PC-3 (cell line): ENCODE measurements around the gene KRTAP29-1. TPM values are rescaled to one million over a fixed set of nuclear protein-coding genes. Genes with fewer than 3 reads are reported as not detected.
"Not testable (repeated sequence)": the region's sequence is repeated elsewhere in the genome, so short reads cannot be mapped to it uniquely, and the experiment has no call there.

ENCODE experiments used
- ATAC-seq: fragments of 200-7000 bp; cut with Tn5 transposase; 2 replicates; pipeline ENCODE4 v1.9.1; 2020; ENCODE audit warnings: mild to moderate bottlenecking, moderate library complexity
- BruUV-seq: library from RNA; stranded (reverse); fragments of 400-500 nt; replicated peaks from 2 replicates; lab custom pipeline; 2021; lab: Mats Ljungman, UMichigan
- CTCF ChIA-PET: fragments of 300-600 bp; sonication (Branson Sonifier 250); formaldehyde crosslinking; loops from one replicate; lab custom pipeline; 2022; ENCODE audit warnings: antibody characterized with exemption; lab: Charles Lee
- POLR2A ChIA-PET: fragments of 300-600 bp; sonication (Branson Sonifier 250); formaldehyde crosslinking; loops from one replicate; lab custom pipeline; 2022; ENCODE audit warnings: antibody characterized with exemption; ENCODE audit not compliant: unreplicated experiment; lab: Charles Lee
- DNase-seq: peaks from one replicate; pipeline ENCODE4 v3.0.0-alpha.2; 2015
- H2AFZ ChIP-seq: fragments of 300-600 bp; sonication (generic); 2 replicates; pipeline ENCODE4 v1.6.0; 2016; ENCODE audit warnings: antibody characterized with exemption, low read length
- H3F3A ChIP-seq: fragments of 300-600 bp; sonication (generic); one replicate; pipeline ENCODE4 v1.6.0; 2017; ENCODE audit warnings: antibody characterized with exemption, low read length, control low read depth, mild to moderate bottlenecking; ENCODE audit not compliant: unreplicated experiment
- H3K27ac ChIP-seq: fragments of 300-600 bp; sonication (generic); 2 replicates; pipeline ENCODE4 v1.5.1; 2016; ENCODE audit warnings: mild to moderate bottlenecking, low read length
- H3K27me3 ChIP-seq: fragments of 300-600 bp; sonication (generic); 2 replicates; pipeline ENCODE4 v1.6.1; 2016; ENCODE audit warnings: low read length, mixed read lengths
- H3K36me3 ChIP-seq: fragments of 300-600 bp; sonication (generic); 2 replicates; pipeline ENCODE4 v1.6.1; 2016; ENCODE audit warnings: low read depth, mixed run types, low read length, mixed read lengths
- H3K4me1 ChIP-seq: fragments of 300-600 bp; sonication (generic); 2 replicates; pipeline ENCODE4 v1.5.1; 2016; ENCODE audit warnings: low read length; ENCODE audit not compliant: insufficient read depth
- H3K4me2 ChIP-seq: fragments of 300-600 bp; sonication (generic); 2 replicates; pipeline ENCODE4 v1.6.0; 2016; ENCODE audit warnings: low read length
- H3K4me3 ChIP-seq: fragments of 300-600 bp; sonication (generic); 2 replicates; pipeline ENCODE4 v1.5.1; 2016; ENCODE audit warnings: mild to moderate bottlenecking, low read length, mixed read lengths
- H3K79me2 ChIP-seq: fragments of 300-600 bp; sonication (generic); 2 replicates; pipeline ENCODE4 v1.6.1; 2017; ENCODE audit warnings: low read length, mixed read lengths
- H3K9ac ChIP-seq: fragments of 300-600 bp; sonication (generic); 2 replicates; pipeline ENCODE4 v1.6.0; 2016; ENCODE audit warnings: mild to moderate bottlenecking, low read length
- H3K9me2 ChIP-seq: fragments of 300-600 bp; sonication (generic); replicated peaks from 2 replicates; pipeline ENCODE4 v1.6.1; 2016; ENCODE audit warnings: mixed run types, low read length, mixed read lengths
- H3K9me3 ChIP-seq: fragments of 300-600 bp; sonication (generic); 2 replicates; pipeline ENCODE4 v1.6.1; 2016; ENCODE audit warnings: low read length, mixed read lengths
- H4K20me1 ChIP-seq: fragments of 300-600 bp; sonication (generic); 2 replicates; pipeline ENCODE4 v1.6.1; 2016; ENCODE audit warnings: low read length, mixed read lengths
- EZH2 ChIP-seq: fragments of 300-600 bp; sonication (generic); IDR thresholded peaks from one replicate; pipeline ENCODE4 v1.6.1; 2017; ENCODE audit warnings: antibody characterized with exemption, mild to moderate bottlenecking, low read length; ENCODE audit not compliant: unreplicated experiment
- EZH2phosphoT487 ChIP-seq: fragments of 300-600 bp; sonication (generic); IDR thresholded peaks from 2 replicates; pipeline ENCODE4 v1.6.1; 2018; ENCODE audit warnings: mild to moderate bottlenecking, antibody characterized with exemption, low read length, borderline replicate concordance
- intact Hi-C: fragments of 100-400 bp; cut with micrococcal nuclease; formaldehyde crosslinking; loops from 2 replicates; pipeline ENCODE4 v1.9.0; 2023
- total RNA-seq: library from RNA; depleted of rRNA; stranded (reverse); fragments of >200 nt; gene quantifications from 2 replicates; pipeline ENCODE4 v1.2.3, GENCODE V29; 2014
- TF ChIP-seq, protein P1 (sequence below): fragments of 300-600 bp; sonication (generic); conservative IDR thresholded peaks from 2 replicates; pipeline ENCODE4 v1.5.1; 2017; ENCODE audit warnings: antibody characterized with exemption, low read depth, mild to moderate bottlenecking, low read length

KRTAP29-1 gene
- total RNA-seq, 1 experiment from 2014 or later: not detected

DNA sequence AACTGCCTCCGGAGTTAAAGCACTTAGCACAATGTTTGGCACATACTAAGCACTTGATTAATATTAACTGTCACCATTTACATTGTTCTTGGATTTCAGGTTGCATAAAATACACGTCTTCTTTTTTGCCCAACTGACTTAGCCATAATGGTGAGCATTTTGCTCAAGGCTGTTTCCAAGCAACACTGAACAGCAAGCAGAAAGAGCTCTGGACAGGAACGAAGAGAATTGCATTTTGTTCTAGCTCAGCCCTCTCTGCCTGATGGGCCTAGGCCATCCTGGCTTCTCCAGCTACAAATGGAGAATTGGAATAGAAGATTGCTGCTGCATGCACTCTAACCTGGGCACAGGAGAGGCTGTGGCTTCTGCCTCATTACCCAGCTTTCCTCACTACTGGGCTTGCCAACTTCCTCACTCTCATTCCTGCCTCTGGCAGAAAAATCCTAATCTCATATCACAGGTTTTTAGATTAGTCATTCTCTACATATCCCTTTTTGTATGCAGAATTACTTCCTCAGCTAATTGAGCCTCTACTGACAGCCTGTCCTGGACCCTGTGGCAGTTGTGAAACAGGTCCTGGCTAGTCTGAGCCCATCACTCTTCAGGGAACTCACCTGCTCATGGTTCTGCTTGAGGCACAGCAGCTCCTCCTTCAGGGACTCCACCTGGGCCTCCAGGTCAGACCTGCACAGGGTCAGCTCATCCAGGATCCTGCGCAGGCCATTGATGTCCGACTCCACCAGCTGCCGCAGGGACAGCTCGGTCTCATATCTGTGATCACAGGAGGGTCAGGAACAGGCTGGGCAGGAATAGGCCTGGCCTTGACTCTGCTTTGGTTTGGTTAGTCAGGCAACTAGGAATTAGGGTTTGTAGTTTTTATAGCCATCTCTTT lies 45.5 kb upstream of the KRTAP29-1 start:
- no peaks in the 10 kb centered on the region for H3K36me3 ChIP-seq
- intact Hi-C loops: no loop called here
- no peaks in the 10 kb centered on the region for H3K9me3 ChIP-seq
- H3K27ac ChIP-seq: no peak overlapping the region
- ChIA-PET CTCF (no interaction called here), POLR2A (no interaction called here)
- H3K4me3 ChIP-seq: no peak overlapping the region
- H2AFZ ChIP-seq: no peak overlapping the region
- no TSS peak for BruUV-seq
- H3K9ac ChIP-seq: no peak overlapping the region
- no peaks in the 10 kb centered on the region for H3K9me2 ChIP-seq
- H3K79me2 ChIP-seq: no peaks in the 10 kb centered on the region
- DNase-seq (no peak), ATAC-seq (no peak)
- H3K27me3 ChIP-seq: no peaks in the 10 kb centered on the region
- no peaks in the 10 kb centered on the region for H3F3A ChIP-seq
- no peak overlapping the region for H3K4me2 ChIP-seq
- TF ChIP-seq EZH2phosphoT487 (no peak), EZH2 (no peak)
- TF ChIP-seq, protein P1, sequence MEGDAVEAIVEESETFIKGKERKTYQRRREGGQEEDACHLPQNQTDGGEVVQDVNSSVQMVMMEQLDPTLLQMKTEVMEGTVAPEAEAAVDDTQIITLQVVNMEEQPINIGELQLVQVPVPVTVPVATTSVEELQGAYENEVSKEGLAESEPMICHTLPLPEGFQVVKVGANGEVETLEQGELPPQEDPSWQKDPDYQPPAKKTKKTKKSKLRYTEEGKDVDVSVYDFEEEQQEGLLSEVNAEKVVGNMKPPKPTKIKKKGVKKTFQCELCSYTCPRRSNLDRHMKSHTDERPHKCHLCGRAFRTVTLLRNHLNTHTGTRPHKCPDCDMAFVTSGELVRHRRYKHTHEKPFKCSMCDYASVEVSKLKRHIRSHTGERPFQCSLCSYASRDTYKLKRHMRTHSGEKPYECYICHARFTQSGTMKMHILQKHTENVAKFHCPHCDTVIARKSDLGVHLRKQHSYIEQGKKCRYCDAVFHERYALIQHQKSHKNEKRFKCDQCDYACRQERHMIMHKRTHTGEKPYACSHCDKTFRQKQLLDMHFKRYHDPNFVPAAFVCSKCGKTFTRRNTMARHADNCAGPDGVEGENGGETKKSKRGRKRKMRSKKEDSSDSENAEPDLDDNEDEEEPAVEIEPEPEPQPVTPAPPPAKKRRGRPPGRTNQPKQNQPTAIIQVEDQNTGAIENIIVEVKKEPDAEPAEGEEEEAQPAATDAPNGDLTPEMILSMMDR: no peak
- H4K20me1 ChIP-seq: no peaks in the 10 kb centered on the region
- H3K4me1 ChIP-seq: no peaks in the 10 kb centered on the region

- DNase-seq, H3K4me1 ChIP-seq, ATAC-seq, H3K9me3 ChIP-seq, H3F3A ChIP-seq, H3K36me3 ChIP-seq, H3K9me2 ChIP-seq, H3K9ac ChIP-seq, H3K79me2 ChIP-seq, BruUV-seq, H3K4me2 ChIP-seq, H3K27ac ChIP-seq, H3K27me3 ChIP-seq, H4K20me1 ChIP-seq, intact Hi-C loops, H3K4me3 ChIP-seq, CTCF ChIA-PET, H2AFZ ChIP-seq, POLR2A ChIA-PET: not testable (repeated sequence)
Measured at GRCh38 chr17:41346421-41346820, 43.8 kb upstream of the KRTAP29-1 start.

GRCh38 chr17:41345992-41346391 lies 43.3 kb upstream of the KRTAP29-1 start:
- H3K36me3 ChIP-seq: no peaks in the 10 kb centered on the region
- CTCF ChIA-PET: no interaction called here
- H3K27me3 ChIP-seq: no peaks in the 10 kb centered on the region
- H4K20me1 ChIP-seq: no peaks in the 10 kb centered on the region
- H3K9me3 ChIP-seq: no peaks in the 10 kb centered on the region
- H3K9ac ChIP-seq: no peak overlapping the region
- H3K4me1 ChIP-seq: no peaks in the 10 kb centered on the region
- no peaks in the 10 kb centered on the region for H3F3A ChIP-seq
- H3K27ac ChIP-seq: no peak overlapping the region
- TF ChIP-seq EZH2phosphoT487 (no peak), EZH2 (no peak)
- TF ChIP-seq, protein P1: no peak
- ATAC-seq (no peak), DNase-seq (no peak)
- POLR2A ChIA-PET: no interaction called here
- no peak overlapping the region for H3K4me2 ChIP-seq
- H2AFZ ChIP-seq: no peak overlapping the region
- no peaks in the 10 kb centered on the region for H3K9me2 ChIP-seq
- BruUV-seq: no TSS peak
- intact Hi-C loops: no loop called here
- no peak overlapping the region for H3K4me3 ChIP-seq
- H3K79me2 ChIP-seq: no peaks in the 10 kb centered on the region
